CD4-positive, alpha-beta T cell treated with Interleukin-15 for 1 hour (primary cell): ENCODE data around the gene AHRR.
"Not testable (repeated sequence)": the region's sequence is repeated elsewhere in the genome, so short reads cannot be mapped to it uniquely, and the experiment has no call there.

Experiments
- DNase-seq: peaks from one replicate; pipeline ENCODE4 v3.0.0-alpha.2; 2020

Gene AHRR

DNA sequence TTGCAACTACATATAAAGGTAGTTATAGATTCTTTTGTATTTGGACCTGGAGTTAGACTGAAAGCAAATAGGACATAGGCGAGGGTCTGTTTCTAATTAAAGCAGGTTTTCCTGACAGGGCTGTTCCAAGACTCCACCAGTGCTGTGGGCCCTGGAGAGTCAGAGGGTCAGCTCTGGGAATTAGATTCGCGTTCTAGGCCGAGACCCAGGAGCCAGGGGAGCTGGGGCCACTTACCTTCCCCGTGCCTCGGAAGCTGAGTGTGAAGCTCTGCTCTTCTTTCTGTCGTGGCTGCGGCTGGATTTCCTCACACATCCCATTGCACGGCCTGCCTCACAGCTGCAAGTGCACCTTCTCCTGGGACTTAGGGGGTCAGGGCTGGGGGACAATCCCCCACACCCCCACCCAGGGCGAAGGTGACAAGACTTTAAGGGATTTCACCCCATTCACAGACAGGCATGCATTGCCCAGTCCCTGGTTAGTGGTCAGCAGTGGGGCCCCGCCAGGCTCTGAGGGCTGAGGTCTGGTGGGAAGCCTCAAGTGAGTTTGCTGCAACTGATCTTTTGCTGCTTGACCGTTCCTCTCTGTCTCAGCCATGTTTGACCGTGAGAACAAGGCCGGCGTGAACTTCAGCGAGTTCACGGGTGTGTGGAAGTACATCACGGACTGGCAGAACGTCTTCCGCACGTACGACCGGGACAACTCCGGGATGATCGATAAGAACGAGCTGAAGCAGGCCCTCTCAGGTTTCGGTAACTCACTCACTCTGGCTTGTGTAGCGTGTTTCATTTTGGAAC lies 15.3 kb upstream of the AHRR start:
- DNase-seq: no peak

DNA sequence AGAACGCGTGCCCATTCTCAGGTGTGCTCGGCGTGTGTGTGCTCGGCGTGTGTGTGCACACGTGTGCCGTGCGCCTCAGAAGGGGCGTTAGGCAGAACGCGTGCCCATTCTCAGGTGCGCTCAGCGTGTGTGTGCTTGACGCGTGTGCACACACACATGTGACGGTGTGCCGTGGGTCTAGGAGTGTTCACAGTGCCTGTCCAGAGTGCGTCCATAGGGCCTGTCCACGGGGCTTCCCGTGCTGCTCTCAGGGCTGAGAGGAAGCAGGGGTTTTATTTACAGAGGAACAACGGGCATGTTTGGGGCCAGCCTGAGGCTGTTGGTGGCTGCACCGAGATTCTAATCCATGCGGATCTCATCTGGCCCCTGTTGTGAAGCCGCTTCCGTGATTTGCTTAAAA lies 14.2 kb upstream of the AHRR start:
- DNase-seq: no peak

DNA sequence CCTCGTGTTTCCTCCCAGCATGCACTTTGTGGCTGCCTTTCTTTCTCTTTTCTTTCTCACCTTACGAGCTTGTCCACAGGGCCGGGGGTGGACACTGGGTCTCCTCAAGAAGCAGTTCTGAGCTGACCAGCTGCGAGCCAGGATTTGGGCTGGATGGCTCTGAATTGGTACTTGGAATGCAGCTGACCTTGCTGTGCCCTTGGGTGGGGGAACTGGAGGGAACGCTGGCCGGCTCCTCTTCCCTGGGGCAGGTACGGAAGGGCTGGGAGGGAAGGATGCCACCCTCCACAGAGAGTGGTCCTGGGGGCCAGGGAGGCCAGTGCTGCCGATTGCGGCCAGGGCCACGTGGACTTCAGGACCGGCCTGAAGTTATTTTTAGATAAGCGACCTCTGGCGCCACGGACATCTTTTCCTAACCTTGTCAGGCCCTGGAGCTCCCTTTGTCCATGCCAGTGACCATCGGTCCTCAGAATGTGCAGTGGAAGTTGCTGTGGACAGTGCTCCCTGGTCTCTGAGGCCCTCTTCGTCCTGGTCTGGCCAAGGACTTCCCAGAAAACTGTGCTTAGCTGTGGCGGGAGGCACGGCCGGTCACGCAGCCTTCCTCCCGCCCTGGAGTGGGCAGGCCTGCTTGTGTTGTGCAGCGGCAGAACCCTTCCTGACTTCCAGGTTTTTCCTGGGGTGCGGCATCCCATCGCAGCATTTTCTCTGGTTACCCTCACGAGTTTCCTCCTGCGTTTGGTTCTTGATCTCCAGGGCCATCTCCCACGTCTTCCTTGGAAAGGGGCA lies 13.5 kb upstream of the AHRR start:
- DNase-seq: no peak

DNA sequence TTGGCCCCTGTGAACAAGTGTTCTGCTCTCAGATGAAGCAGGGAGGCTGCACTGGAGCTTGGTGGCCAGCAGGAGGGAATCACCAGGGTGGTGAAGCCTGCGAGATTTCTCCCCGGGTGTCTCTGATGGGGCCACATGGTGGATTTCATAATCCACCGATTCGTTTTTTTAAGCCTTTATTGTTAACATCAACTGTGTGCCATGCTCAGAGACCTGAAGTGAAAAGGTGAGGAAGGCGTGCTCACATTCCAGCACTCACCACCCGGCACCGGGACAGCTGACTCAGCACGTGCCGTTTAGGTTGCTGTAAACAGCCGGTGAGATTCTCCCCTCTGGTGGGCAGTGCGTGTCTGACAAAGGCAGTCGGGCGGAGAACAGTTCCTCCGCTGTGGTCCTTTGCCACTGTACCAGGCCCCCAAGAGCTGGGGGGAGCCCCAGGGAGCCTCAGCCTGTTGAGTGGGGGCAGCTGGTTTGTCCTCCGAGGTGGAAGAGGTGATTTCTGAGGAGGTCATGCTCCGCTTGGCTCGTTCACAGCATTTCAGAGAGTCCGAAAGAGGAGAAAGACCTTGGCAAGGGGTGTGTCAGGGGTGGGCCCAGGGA lies 12.7 kb upstream of the AHRR start:
- no peak for DNase-seq

GRCh38 chr5:309831-310230 lies 11.7 kb upstream of the AHRR start:
- DNase-seq: not testable (repeated sequence)

GRCh38 chr5:310516-310915 lies 11.0 kb upstream of the AHRR start:
- no peak for DNase-seq

DNA sequence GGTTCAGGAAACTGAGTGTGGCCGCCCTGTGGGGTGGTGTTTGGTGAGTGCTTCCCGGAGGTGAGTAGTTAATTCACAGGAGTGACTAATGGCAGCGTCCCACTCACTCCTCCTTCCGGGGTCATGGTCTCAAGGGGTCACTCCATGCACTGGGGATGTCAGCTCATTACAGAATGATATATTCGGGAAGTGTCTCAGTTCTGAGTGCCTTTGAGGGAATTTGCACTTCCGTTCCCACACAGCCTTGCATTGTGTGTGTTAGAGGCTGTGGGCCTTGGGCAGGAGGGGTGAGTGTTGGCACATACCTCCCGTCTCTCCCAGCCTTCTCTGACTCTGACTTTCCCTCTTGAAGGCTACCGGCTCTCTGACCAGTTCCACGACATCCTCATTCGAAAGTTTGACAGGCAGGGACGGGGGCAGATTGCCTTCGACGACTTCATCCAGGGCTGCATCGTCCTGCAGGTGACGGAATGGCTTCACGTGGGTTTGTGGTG lies 10.5 kb upstream of the AHRR start:
- no peak for DNase-seq

- DNase-seq: no peak
Measured at GRCh38 chr5:311963-312362, 9.6 kb upstream of the AHRR start.

DNA sequence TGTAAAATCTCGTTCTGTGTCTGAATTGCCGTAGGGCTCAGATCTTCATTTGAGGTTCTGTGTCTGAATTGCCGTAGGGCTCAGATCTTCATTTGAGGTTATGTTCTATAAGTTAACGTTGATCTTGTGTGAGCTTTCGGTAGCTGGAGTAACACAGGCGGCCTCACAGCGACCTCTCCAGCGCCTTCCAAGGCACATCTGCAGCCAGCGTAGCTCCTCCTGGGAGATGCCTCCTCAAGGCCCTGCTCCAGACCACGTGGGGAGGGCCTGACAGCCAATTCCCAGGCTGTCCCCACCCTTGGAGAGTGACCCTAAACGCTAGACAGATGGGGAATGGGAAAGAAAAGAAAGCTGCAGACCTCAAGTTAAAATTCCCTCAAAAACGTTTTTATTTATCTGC lies 8.7 kb upstream of the AHRR start:
- DNase-seq: no peak

- no peak for DNase-seq
Measured at GRCh38 chr5:313265-313664, 8.2 kb upstream of the AHRR start.

DNA sequence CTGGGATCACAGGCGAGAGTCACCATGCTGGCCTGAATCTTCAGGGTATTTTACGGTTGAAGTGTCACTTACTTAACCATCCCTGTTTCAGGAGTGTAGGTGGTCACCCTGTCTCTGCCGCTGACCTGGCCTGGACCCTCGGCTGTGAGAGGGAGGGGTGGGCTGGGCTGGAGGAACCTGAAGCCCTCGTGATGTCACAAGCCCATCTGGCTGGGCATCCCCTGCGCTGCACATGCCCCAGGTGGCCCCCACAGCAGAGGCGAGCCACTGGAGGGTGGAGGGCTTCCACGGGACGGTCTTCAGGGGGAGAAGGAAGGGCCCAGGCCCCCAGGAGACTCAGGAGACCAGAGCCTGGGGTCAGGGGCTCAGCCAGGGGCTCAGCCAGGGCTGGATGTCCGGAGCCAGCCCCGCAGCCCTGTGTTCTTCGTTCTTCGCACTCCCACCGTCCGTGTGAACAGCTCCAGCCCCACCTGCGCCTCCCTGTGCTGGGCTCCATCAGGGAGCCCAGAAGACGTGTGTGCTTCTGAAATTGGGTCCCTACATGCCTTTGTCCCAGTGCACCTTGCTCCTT lies 7.6 kb upstream of the AHRR start:
- no peak for DNase-seq

DNA sequence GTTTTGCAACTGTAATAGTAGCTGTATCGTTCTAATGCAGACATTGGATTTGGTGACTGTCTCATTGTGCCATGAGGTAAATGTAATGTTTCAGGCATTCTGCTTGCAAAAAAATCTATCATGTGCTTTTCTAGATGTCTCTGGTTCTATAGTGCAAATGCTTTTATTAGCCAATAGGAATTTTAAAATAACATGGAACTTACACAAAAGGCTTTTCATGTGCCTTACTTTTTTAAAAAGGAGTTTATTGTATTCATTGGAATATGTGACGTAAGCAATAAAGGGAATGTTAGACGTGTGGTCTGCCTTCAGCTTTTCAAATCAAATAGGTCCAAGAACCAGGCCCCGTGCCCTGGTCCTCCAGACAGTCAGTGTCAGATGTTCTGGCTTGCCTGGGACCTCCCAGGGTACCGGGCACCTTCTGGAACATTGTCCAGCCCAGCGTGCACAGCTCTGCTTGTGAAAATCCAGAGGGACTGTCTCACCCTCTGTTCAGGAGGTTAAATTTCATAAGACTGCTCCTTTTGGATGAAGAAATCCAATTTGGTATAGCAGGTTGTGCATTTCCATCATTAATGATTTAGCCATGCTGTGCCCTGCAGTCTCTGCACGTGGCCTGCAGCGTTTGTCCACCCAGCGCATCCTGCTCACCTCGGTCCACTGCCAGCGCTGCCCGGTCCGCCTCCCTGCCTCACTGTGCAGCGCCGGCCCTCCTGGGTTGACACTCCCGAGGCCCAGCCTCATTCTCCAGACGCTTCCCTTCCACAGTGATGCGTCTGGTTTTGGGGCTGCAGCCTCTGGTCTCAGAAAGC lies 6.6 kb upstream of the AHRR start:
- no peak for DNase-seq

- no peak for DNase-seq
Measured at GRCh38 chr5:315488-316209, 5.9 kb upstream of the AHRR start.

DNA sequence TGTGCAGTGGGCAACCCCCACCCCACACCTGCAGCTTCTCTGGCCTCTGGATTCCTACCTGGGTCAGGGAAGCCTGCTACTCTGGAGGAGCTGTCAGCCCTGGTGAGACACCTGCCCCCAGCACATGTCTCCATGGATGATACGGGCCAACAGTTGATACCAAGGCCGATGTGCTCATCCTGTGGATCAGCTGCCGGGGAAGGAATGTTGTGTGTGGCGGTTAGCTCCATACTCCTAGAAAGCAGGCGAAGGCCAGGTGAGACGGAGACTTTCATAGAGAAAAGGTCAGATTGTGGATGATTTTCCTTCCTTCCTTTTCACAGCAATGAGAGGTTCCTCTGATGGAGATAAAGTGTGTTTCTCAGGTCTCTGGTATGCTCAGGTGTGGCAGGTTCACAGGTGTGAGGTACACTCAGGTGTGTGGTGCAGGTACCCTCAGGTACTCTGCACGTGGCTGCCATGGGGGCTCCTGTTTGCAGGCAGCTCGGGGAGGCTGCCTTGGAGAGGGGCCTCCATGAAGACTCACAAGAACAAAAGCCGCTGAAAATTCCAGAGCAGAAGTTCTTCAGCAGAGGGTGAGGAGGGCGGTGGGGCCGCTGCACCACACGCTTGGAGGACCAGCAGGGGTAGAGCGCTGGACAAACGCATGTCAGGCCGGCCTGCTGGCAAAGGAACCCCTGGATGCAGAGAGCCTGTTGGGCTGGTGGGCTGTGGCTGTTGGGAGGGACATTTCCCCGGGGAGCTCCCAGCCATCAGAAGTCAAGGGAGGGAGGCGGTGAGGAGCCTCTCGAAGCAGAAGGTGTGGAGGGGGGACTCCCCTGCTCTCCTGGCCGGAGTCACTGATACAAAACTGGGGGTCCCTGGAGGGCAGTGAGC lies 5.1 kb upstream of the AHRR start:
- DNase-seq: no peak

GRCh38 chr5:317086-317811 lies 4.3 kb upstream of the AHRR start:
- DNase-seq: no peak

- DNase-seq: no peak
Measured at GRCh38 chr5:318341-318897, 3.1 kb upstream of the AHRR start.

DNA sequence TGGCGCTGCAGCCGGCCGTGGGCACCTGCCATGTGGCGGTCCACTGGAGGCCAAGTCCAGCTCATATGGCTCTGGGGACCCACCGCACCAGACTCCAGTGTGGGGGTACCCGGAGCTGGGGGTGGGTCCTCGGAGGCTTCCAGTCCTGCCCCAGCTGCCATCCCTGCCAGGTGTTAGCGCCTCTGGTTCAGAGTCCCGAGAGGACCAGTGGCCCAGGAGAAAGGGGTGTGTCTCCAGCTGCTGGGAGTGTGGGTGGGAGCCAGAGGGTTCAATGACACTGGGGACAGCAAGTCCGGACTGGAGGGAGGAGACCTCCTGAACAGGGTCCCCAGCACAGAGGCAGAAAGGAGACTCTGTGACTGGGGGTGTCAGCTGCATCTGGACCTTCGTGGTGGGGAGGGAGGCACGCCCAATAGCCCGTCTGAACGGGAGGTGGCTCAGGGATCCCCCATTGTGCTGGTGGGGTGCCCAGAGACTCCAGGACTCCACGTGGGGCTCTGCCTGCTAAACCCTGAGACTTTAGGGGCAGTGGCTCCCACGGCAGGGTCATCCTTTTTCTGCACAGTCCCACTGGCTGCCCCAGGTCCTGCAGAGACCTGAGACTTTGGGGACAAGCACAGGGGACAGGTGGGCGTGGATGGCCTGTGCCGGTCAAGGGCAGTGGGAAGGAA lies 2.4 kb upstream of the AHRR start:
- DNase-seq: no peak

DNA sequence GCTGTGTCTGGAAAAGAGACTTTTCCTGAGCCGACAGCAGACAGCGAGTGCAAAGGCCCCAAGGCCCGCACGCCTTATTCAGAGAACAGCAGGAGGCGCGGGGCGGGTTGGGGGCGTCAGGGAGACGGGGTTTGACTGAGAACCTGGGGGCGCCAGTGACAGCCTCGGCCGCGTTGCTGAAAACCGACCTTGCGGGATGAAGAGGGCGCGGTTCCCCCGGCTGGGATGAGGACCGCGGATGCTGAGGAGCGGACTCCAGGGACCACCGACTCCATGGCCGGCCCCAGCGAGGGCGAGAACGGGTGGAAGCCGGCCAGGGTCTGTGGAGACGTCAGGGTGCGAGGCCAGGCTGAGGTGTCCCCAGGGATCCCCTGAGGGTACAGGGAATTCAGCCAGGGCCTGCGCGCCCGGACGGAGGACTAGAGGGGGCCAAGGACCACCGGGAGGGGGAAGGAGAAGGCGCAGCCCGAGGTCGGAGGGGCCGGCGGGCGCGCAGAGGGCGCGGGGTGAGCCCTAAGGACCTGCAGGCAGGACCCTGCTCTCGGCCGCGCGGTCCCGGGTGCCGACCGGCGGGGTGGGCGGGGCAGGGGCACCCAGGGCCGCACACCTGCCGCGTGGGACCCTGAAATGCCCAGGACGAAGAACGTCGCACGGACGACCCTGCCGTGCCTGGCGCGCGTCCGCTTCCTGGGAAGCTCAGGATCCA lies 837 bp upstream of the AHRR start:
- DNase-seq: no peak
